ENCODE measurements around the gene PPM1B. TPM values are rescaled to one million over a fixed set of nuclear protein-coding genes. Genes with fewer than 3 reads are reported as not detected.
"Not testable (repeated sequence)": the region's sequence is repeated elsewhere in the genome, so short reads cannot be mapped to it uniquely, and the experiment has no call there.

The PPM1B gene
- total and polyA plus RNA-seq, 9 of the 15 experiments (the other 6 are each of a cell fraction or from before 2014, with no cell fraction given) = 8.9 to 44.0 (median 28.6) TPM

- POLR2A ChIA-PET; intact Hi-C loops (cut with micrococcal nuclease); H3K36me3 ChIP-seq (ENCODE audit: control insufficient read depth, insufficient read depth, low read length); H3K4me1 ChIP-seq (replicated peaks in 1 of 2; ENCODE audit: control insufficient read depth in 2 of 2, insufficient read depth in 2 of 2, low read length in 2 of 2); DNase-seq (ENCODE audit: extremely low read depth in 1 of 4, low spot score in 3 of 4); H4K20me1 ChIP-seq (replicated peaks; ENCODE audit: control insufficient read depth, insufficient read depth, low read length); H3K4me2 ChIP-seq (ENCODE audit: insufficient read depth, low read length); H3K9me3 ChIP-seq (replicated peaks; ENCODE audit: control insufficient read depth, insufficient read depth, low read depth, low read length); H3K27ac ChIP-seq (ENCODE audit: extremely low read depth, low read depth, low read length); BruUV-seq (replicated peaks); H3K27me3 ChIP-seq (ENCODE audit: control insufficient read depth in 2 of 2, insufficient read depth in 2 of 2, low read length in 2 of 2); H3K79me2 ChIP-seq (ENCODE audit: control insufficient read depth, insufficient read depth, low read length); FAIRE-seq; H3K9me1 ChIP-seq (ENCODE audit: control insufficient read depth, insufficient read depth, low read length); in situ Hi-C loops (cut with MboI); H2AFZ ChIP-seq (ENCODE audit: low read depth, low read length); H3K9ac ChIP-seq (ENCODE audit: insufficient read depth in 1 of 2, low read depth in 2 of 2, low read length in 2 of 2); CTCF ChIA-PET (ENCODE audit: low intra/inter-chr PET ratio); H3K4me3 ChIP-seq; ATAC-seq: not testable (repeated sequence)
- WGBS (ENCODE audit: insufficient coverage, low coverage, missing lambda C conversion rate) = 17% methylated on average over 3 of the region's 3 CpGs
- TF ChIP-seq NFIC (IDR thresholded peaks at IDR 0.05) = peak; percentile 56
Observed at GRCh38 chr2:44133602-44134001, 35.1 kb upstream of the PPM1B start.

DNA sequence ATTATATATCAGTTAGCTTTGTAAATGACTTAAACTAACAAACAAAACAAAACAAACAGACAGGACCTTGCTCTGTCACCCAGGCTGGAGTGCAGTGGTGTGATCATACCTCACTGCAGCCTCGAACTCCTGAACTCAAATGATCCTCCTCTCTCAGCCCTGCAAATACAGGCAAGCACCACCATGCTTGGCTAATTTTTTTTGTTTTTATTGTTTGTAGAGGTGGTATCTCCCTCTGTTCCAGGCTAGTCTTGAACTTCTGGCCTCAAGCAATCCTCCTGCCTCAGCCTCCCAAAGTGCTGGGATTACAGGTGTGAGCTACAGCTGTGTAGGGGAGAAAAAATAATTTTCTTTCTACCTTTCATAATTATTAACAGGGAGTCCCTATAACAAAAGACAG lies 33.8 kb upstream of the PPM1B start:
- Histone ChIP-seq H3K4me2 (ENCODE audit: insufficient read depth, low read length) (no peak overlapping the region), H3K36me3 (ENCODE audit: control insufficient read depth, insufficient read depth, low read length) (no peaks in the 10 kb centered on the region), H3K27me3 (ENCODE audit: control insufficient read depth in 2 of 2, insufficient read depth in 2 of 2, low read length in 2 of 2) (peaks cover 0 to 2% of the 10 kb centered on the region in 2 experiments; a peak in 1 of 5 replicates), H4K20me1 (replicated peaks; ENCODE audit: control insufficient read depth, insufficient read depth, low read length) (no peaks in the 10 kb centered on the region), H3K9me3 (replicated peaks; ENCODE audit: control insufficient read depth, insufficient read depth, low read depth, low read length) (peaks cover 2% of the 10 kb centered on the region; the same call in 1 of the 2 replicates), H3K4me3 (no peak overlapping the region), H3K9ac (ENCODE audit: insufficient read depth in 1 of 2, low read depth in 2 of 2, low read length in 2 of 2) (no peak overlapping the region), H2AFZ (ENCODE audit: low read depth, low read length) (no peak overlapping the region), H3K9me1 (ENCODE audit: control insufficient read depth, insufficient read depth, low read length) (no peaks in the 10 kb centered on the region), H3K27ac (ENCODE audit: extremely low read depth, low read depth, low read length) (no peak overlapping the region), H3K79me2 (ENCODE audit: control insufficient read depth, insufficient read depth, low read length) (no peaks in the 10 kb centered on the region), H3K4me1 (replicated peaks in 1 of 2; ENCODE audit: control insufficient read depth in 2 of 2, insufficient read depth in 2 of 2, low read length in 2 of 2) (peaks cover 0 to 10% of the 10 kb centered on the region in 2 experiments; a peak in 1 of 5 replicates)
- CTCF ChIA-PET (ENCODE audit: low intra/inter-chr PET ratio) = no interaction called here
- in situ Hi-C loops (cut with MboI) = no loop called here
- no peak for FAIRE-seq
- POLR2A ChIA-PET = no interaction called here
- WGBS (ENCODE audit: insufficient coverage, low coverage, missing lambda C conversion rate) = 30% methylated on average over 1 of the region's 1 CpG
- no peak for DNase-seq (ENCODE audit: extremely low read depth in 1 of 4, low spot score in 3 of 4)
- intact Hi-C loops (cut with micrococcal nuclease) = no loop called here
- no peak for ATAC-seq
- no TSS peak for BruUV-seq (replicated peaks)
- TF ChIP-seq ARID1B (IDR thresholded peaks at IDR 0.05) = no peak
- TF ChIP-seq RFX1 (IDR thresholded peaks at IDR 0.05) = no peak
- TF ChIP-seq JUN (IDR thresholded peaks at IDR 0.05; ENCODE audit: borderline replicate concordance, low read depth, low read length) = no peak
- TF ChIP-seq JUN (CRISPR knock-in tag; IDR thresholded peaks at IDR 0.05; ENCODE audit: borderline replicate concordance) = no peak

Data from K562 (cell line).